ENCODE data around the gene CISD3. TPM values are rescaled to one million over a fixed set of nuclear protein-coding genes. Genes with fewer than 3 reads are reported as not detected.

CISD3 gene
- total RNA-seq, 1 experiment from 2014 or later = 6.6 TPM

GRCh38 chr17:38710985-38711384 lies 19.2 kb upstream of the CISD3 start:
- intact Hi-C loops (cut with micrococcal nuclease; ENCODE audit: unreplicated experiment) = no loop called here
- BruUV-seq (replicated peaks) = no TSS peak
- POLR2A ChIA-PET (ENCODE audit: low non-redundant PET) = no interaction called here

GRCh38 chr17:38711792-38712571 lies 18.2 kb upstream of the CISD3 start:
- Histone ChIP-seq H3K9me3 (ENCODE audit: low read depth, low read length, poor library complexity, severe bottlenecking) (no peaks in the 10 kb centered on the region), H3K27me3 (replicated peaks; ENCODE audit: insufficient read depth, low read depth, low read length, poor library complexity) (no peaks in the 10 kb centered on the region), H3K4me1 (ENCODE audit: insufficient read depth, low read length, poor library complexity, severe bottlenecking) (no peaks in the 10 kb centered on the region), H3K36me3 (ENCODE audit: insufficient read depth, low read length, poor library complexity, severe bottlenecking) (peaks cover 13% of the 10 kb centered on the region), H3K27ac (ENCODE audit: low read depth, low read length, poor library complexity, severe bottlenecking) (no peak overlapping the region), H3K4me3 (ENCODE audit: low read depth, low read length, poor library complexity, severe bottlenecking) (no peak overlapping the region)
- DNase-seq (ENCODE audit: low spot score) = no peak
- TF ChIP-seq EZH2 (IDR thresholded peaks at IDR 0.05; ENCODE audit: borderline replicate concordance, low read depth, low read length, poor library complexity, severe bottlenecking) (no peak), CTCF (conservative IDR thresholded peaks at IDR 0.05; ENCODE audit: low read depth, low read length) (no peak)
- POLR2A ChIA-PET (ENCODE audit: low non-redundant PET) = no interaction called here
- CTCF ChIA-PET = no interaction called here
- intact Hi-C loops (cut with micrococcal nuclease; ENCODE audit: unreplicated experiment) = no loop called here
- no TSS peak for BruUV-seq (replicated peaks)

More at GRCh38 chr17:38710985-38711384, 19.2 kb upstream of the CISD3 start:
- DNase-seq (ENCODE audit: low spot score) = no peak
- TF ChIP-seq EZH2 (IDR thresholded peaks at IDR 0.05; ENCODE audit: borderline replicate concordance, low read depth, low read length, poor library complexity, severe bottlenecking) (no peak), CTCF (conservative IDR thresholded peaks at IDR 0.05; ENCODE audit: low read depth, low read length) (no peak)
- Histone ChIP-seq H3K27me3 (replicated peaks; ENCODE audit: insufficient read depth, low read depth, low read length, poor library complexity) (no peaks in the 10 kb centered on the region), H3K4me1 (ENCODE audit: insufficient read depth, low read length, poor library complexity, severe bottlenecking) (no peaks in the 10 kb centered on the region), H3K4me3 (ENCODE audit: low read depth, low read length, poor library complexity, severe bottlenecking) (no peak overlapping the region), H3K9me3 (ENCODE audit: low read depth, low read length, poor library complexity, severe bottlenecking) (no peaks in the 10 kb centered on the region), H3K36me3 (ENCODE audit: insufficient read depth, low read length, poor library complexity, severe bottlenecking) (peaks cover 11% of the 10 kb centered on the region), H3K27ac (ENCODE audit: low read depth, low read length, poor library complexity, severe bottlenecking) (no peak overlapping the region)
- CTCF ChIA-PET = no interaction called here

GRCh38 chr17:38712593-38712992 lies 17.5 kb upstream of the CISD3 start:
- no peak for DNase-seq (ENCODE audit: low spot score)
- no peak overlapping the region for H3K4me3 ChIP-seq (ENCODE audit: low read depth, low read length, poor library complexity, severe bottlenecking)
- no peaks in the 10 kb centered on the region for H3K9me3 ChIP-seq (ENCODE audit: low read depth, low read length, poor library complexity, severe bottlenecking)
- no peak overlapping the region for H3K27ac ChIP-seq (ENCODE audit: low read depth, low read length, poor library complexity, severe bottlenecking)
- ChIA-PET POLR2A (ENCODE audit: low non-redundant PET) (no interaction called here), CTCF (no interaction called here)
- intact Hi-C loops (cut with micrococcal nuclease; ENCODE audit: unreplicated experiment) = no loop called here
- BruUV-seq (replicated peaks) = no TSS peak
- H3K36me3 ChIP-seq (ENCODE audit: insufficient read depth, low read length, poor library complexity, severe bottlenecking) = peaks cover 15% of the 10 kb centered on the region
- no peaks in the 10 kb centered on the region for H3K4me1 ChIP-seq (ENCODE audit: insufficient read depth, low read length, poor library complexity, severe bottlenecking)
- no peaks in the 10 kb centered on the region for H3K27me3 ChIP-seq (replicated peaks; ENCODE audit: insufficient read depth, low read depth, low read length, poor library complexity)
- TF ChIP-seq CTCF (conservative IDR thresholded peaks at IDR 0.05; ENCODE audit: low read depth, low read length) (no peak), EZH2 (IDR thresholded peaks at IDR 0.05; ENCODE audit: borderline replicate concordance, low read depth, low read length, poor library complexity, severe bottlenecking) (no peak)

Measured in A673 (cell line).